ENCODE data around the gene TCF19. TPM values are rescaled to one million over a fixed set of nuclear protein-coding genes. Genes with fewer than 3 reads are reported as not detected.

The TCF19 gene
- total RNA-seq, 1 donor from 2014 or later: 6.2 TPM

- no peak for DNase-seq
- no peaks in the 10 kb centered on the region for H3K36me3 ChIP-seq
- H3K27ac ChIP-seq: no peak overlapping the region
- no peak overlapping the region for H3K4me3 ChIP-seq
- peaks cover 7% of the 10 kb centered on the region for H3K4me1 ChIP-seq
- intact Hi-C loops (cut with DNase I): loop anchor here (10.0 kb wide), 1 partner anchor 232 kb away; no protein-coding TSS in a partner anchor
- no peaks in the 10 kb centered on the region for H3K9me3 ChIP-seq
- TF ChIP-seq, protein P1, sequence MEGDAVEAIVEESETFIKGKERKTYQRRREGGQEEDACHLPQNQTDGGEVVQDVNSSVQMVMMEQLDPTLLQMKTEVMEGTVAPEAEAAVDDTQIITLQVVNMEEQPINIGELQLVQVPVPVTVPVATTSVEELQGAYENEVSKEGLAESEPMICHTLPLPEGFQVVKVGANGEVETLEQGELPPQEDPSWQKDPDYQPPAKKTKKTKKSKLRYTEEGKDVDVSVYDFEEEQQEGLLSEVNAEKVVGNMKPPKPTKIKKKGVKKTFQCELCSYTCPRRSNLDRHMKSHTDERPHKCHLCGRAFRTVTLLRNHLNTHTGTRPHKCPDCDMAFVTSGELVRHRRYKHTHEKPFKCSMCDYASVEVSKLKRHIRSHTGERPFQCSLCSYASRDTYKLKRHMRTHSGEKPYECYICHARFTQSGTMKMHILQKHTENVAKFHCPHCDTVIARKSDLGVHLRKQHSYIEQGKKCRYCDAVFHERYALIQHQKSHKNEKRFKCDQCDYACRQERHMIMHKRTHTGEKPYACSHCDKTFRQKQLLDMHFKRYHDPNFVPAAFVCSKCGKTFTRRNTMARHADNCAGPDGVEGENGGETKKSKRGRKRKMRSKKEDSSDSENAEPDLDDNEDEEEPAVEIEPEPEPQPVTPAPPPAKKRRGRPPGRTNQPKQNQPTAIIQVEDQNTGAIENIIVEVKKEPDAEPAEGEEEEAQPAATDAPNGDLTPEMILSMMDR (IDR thresholded peaks at IDR 0.05): no peak
- H3K27me3 ChIP-seq (ENCODE audit: low read depth): no peaks in the 10 kb centered on the region
- no peak for ATAC-seq
These were observed 25.6 kb upstream of the TCF19 start for GRCh38 chr6:31132806-31133205.

- intact Hi-C loops (cut with DNase I): loop anchor here (5.0 to 10.0 kb wide), 2 partner anchors 57 to 229 kb away; no protein-coding TSS in a partner anchor
- no peaks in the 10 kb centered on the region for H3K36me3 ChIP-seq
- no peak overlapping the region for H3K27ac ChIP-seq
- DNase-seq (no peak), ATAC-seq (no peak)
- H3K4me1 ChIP-seq: peaks cover 16% of the 10 kb centered on the region
- H3K9me3 ChIP-seq: no peaks in the 10 kb centered on the region
- TF ChIP-seq, protein P1 (IDR thresholded peaks at IDR 0.05): no peak
- H3K27me3 ChIP-seq (ENCODE audit: low read depth): no peaks in the 10 kb centered on the region
- H3K4me3 ChIP-seq: no peak overlapping the region
These were observed 22.7 kb upstream of the TCF19 start for GRCh38 chr6:31135710-31136109.

GRCh38 chr6:31138982-31139381 lies 19.4 kb upstream of the TCF19 start, which contains the start of gene PSORS1C2:
TSS of gene PSORS1C2 (minus strand) at chr6:31139066. CDS start at chr6:31139026, 40 bp downstream.
- Histone ChIP-seq H3K27me3 (ENCODE audit: low read depth) (no peaks in the 10 kb centered on the region), H3K9me3 (no peaks in the 10 kb centered on the region), H3K27ac (no peak within 1 kb of the TSS), H3K4me3 (peak within 1 kb of the TSS; percentile 36), H3K4me1 (peaks cover 24% of the 10 kb centered on the region), H3K36me3 (peaks cover 12% of the 10 kb centered on the region)
- DNase-seq (no peak), ATAC-seq (no peak)
- TF ChIP-seq, protein P1 (IDR thresholded peaks at IDR 0.05): no peak
- intact Hi-C loops (cut with DNase I): loop anchor here (5.0 to 10.0 kb wide), 2 partner anchors 53 to 226 kb away; no protein-coding TSS in a partner anchor

DNA sequence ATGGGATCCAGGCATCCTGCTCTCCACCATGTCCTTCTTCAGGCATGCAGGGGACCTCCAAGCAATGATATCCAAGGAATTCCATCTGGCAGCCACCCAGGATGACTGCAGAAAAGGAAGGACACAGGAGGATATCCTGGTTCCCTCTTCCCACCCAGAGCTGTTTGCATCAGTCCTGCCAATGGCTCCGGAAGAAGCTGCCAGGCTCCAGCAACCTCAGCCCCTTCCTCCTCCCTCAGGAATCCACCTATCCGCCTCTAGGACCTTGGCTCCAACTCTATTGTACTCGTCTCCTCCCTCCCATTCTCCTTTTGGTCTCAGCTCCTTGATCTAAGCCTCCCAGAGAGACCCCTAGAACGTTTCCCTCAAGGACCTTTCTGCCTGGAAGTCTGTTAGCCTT lies 18.8 kb upstream of the TCF19 start:
- Histone ChIP-seq H3K4me3 (no peak overlapping the region), H3K4me1 (peaks cover 24% of the 10 kb centered on the region), H3K9me3 (no peaks in the 10 kb centered on the region), H3K27ac (no peak overlapping the region), H3K27me3 (ENCODE audit: low read depth) (no peaks in the 10 kb centered on the region), H3K36me3 (peaks cover 18% of the 10 kb centered on the region)
- DNase-seq (no peak), ATAC-seq (no peak)
- TF ChIP-seq, protein P1 (IDR thresholded peaks at IDR 0.05): no peak
- intact Hi-C loops (cut with DNase I): loop anchor here (5.0 to 10.0 kb wide), 2 partner anchors 53 to 225 kb away; no protein-coding TSS in a partner anchor

- no peak overlapping the region for H3K4me3 ChIP-seq
- peaks cover 24% of the 10 kb centered on the region for H3K4me1 ChIP-seq
- no peak overlapping the region for H3K27ac ChIP-seq
- no peaks in the 10 kb centered on the region for H3K27me3 ChIP-seq (ENCODE audit: low read depth)
- peaks cover 22% of the 10 kb centered on the region for H3K36me3 ChIP-seq
- DNase-seq: no peak
- ATAC-seq: no peak
- intact Hi-C loops (cut with DNase I): no loop called here
- H3K9me3 ChIP-seq: no peaks in the 10 kb centered on the region
- TF ChIP-seq, protein P1 (IDR thresholded peaks at IDR 0.05): no peak
These were observed 17.7 kb upstream of the TCF19 start for GRCh38 chr6:31140643-31141042.
